ENCODE results near the gene LGALS12.
A peak's percentile ranks its signal among the peaks of the same experiment; 100 is the strongest.

Gene LGALS12, protein sequence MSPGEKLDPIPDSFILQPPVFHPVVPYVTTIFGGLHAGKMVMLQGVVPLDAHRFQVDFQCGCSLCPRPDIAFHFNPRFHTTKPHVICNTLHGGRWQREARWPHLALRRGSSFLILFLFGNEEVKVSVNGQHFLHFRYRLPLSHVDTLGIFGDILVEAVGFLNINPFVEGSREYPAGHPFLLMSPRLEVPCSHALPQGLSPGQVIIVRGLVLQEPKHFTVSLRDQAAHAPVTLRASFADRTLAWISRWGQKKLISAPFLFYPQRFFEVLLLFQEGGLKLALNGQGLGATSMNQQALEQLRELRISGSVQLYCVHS

DNA sequence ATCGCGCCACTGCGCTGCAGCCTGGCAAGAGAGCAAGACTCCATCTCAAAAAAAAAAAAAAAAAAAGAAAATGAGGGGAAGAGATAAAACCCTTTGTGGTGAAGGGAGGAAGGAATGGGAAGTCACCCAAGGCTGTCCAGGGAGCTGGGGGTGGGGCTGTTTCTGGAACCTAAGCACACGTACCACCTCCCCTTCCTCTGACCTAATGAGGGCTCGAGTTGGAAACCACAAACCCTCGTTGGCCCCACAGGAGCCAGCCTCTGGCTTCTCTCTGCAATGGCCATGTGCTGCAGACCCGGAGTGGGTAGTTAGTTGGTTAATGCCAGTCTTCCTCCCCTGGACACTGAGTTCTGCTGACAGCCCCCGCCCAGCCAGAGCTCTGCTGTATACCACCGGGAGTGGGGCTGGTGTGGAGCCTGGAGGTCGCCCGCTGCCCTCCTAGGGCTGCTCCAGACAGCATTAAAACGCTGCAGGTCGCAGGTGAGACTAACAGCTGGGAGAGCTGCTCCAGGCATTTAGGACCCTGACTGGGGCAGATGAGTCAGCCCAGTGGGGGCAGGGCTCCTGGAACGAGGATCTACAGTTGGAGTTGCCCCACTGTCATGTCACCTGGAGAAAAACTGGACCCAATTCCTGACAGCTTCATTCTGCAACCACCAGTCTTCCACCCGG, at the start of gene LGALS12:
TSS of gene LGALS12 (plus strand) at position 228 of the 672 bp plus-strand sequence. CDS start at position 603, 375 bp downstream.
- no peak for DNase-seq

DNA sequence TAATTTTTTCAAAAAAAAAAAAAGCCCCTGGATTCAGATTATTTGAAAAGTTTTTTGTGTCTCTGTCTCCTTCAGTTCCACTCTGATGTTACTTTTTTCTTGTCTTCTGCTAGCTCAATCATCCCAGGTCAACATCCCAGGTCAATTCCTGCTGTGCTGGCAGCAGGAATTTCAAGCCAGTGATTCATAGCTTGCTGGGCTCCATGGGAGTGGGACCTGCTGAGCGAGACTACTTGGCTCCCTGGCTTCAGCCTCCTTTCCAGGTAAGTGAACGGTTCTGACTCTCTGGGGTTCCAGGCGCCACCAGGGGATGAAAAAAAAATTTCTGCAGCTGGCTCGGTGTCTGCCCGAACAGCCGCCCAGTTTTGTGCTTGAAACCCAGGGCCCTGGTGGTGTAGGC, 46.3 kb upstream of the LGALS12 start:
- DNase-seq: no peak

DNA sequence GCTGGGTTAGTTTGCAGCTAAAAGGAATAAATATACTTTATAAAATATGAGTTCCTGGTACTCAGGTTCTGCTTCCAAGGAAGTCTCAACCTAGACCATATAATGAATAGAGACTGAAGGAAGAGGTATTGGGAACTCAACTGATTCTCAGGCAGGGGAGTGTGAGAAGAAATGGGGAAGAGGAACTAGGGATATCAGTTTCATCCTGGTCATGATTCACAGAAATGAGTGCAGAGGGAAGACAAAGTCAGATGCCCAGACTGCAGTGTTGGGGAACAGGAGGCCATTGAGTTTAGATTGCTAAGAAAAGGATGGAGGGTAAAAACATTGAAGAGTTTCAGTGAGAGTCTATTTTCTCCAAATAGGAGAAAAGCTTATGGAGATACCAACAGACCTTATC, 43.7 kb upstream of the LGALS12 start:
- no peak for DNase-seq

DNA sequence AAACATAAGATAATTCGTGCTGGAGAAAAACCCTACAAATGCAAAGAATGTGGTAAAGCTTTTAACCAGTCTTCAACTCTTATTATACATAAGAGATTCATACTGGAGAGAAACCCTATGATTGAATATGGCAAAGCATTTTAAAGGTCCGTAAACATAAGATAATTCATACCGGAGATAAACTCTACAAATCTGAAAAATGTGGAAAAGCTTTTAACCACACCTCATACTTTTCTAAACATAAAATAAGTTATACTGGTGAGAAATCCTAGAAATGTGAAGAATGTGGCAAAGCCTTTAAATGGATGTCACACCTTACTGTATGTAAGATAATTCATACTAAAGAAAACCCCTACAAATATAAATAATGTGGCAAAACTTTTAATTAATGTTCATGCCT, 35.6 kb upstream of the LGALS12 start:
- DNase-seq: no peak

DNA sequence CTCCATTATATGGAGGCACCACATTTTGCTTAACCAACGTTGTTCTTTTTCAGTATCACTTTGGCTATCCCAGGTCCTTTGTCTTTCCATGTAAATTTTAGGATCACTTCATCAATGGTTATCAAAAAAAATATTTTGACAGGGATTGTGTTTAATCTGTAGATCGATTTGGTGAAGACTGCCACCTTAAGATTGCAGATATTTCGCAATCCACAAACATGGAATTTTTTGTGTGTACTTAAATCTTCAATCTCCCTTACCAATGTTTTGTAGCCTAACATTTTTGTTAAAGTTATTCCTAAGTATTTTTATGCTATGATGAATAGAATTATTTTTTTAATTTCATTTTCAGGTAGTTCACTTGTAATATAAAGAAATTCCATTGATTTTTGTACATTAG, 33.5 kb upstream of the LGALS12 start:
- no peak for DNase-seq

DNA sequence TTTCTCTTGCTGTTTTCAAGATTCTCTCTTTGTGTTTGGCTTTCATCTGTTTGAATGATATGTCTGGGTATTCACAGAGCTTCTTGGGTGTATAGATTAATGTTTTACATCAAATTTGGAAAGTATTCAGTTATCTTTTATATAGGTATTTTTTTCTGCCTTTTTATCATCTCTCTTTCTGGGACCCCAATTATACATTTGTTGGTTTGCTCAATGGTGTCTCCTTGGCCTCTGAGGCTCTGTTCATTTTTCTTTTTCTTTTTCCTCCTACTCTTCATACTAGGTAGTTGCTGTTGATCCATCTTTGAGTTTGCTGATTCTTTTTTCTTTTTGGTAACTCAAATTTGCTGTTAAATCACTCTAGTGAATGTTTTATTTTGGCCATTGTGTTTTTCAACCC, 29.3 kb upstream of the LGALS12 start:
- no peak for DNase-seq

DNA sequence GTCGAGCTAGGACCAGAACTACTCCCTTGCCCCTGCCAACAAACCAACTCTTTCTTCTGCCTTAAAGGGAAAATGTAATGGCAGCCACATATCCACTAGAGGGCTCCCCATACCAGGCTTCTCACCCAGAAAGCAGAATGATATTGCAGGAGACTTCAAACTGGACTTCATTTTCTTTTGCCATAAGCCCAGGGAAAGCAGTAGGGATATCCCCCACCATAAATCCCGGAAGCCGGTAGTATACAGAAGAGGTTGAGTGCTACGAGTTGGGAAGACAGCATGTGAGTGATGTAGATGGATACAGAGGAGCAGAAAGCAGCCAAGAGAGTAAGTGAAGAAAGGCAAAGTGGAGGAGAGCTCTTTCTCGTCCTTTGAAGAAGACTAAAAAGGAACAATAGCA, 27.0 kb upstream of the LGALS12 start:
- peak; percentile 74 for DNase-seq

DNA sequence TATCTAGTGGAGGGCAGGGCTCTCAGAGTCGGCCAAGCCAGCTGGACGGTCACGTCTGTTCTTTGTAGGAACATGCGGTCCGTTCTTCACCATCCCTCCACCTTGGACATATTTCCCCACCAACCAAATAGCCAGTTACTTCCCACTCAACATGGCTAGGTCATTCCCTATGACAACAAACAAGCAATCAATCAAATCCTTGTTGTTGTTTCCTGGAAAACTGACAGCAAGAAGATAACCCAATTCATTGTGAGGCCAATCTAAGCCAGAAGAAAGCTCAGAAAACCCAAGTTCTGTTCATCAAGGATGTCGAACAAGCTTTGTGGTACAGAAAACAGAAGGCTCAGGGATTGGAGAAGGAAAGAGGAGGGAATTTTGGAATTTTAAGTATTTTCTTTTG, 25.8 kb upstream of the LGALS12 start:
- DNase-seq: no peak

DNA sequence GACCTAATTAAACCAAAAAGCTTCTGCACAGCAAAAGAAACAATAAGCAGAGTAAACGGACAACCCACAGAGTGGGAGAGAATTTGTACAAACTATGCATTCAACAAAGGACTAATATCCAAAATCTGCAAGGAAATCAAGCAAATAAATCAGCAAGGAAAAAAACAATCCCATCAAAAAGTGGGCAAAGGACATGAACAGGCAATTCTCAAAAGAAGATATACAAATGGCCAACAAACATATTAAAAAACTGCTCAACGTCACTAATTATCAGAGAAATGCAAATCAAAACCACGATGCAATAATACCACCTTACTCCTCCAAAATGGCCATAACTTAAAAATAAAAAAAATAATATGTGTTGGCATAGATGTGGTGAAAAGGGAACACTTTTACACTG, 20.1 kb upstream of the LGALS12 start:
- DNase-seq: no peak

DNA sequence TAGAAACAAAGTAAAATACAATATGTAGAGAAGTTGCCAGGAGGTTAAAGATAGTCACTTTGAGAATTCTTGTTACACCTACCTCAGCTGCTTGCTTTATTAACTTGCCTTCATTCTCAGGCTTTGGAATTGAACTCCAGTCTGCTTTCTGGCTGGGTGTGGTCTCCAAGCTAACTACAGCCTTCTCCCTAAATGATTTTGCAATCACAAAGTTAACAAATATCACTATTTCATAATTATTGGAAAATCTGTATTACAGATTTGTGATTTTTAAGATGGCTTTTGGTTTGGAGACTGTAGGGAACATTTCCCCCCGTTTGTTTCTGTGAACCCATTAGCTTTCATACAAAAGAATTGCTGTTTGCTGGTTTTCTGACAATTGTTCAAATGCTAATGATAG, 17.1 kb upstream of the LGALS12 start:
- no peak for DNase-seq

DNA sequence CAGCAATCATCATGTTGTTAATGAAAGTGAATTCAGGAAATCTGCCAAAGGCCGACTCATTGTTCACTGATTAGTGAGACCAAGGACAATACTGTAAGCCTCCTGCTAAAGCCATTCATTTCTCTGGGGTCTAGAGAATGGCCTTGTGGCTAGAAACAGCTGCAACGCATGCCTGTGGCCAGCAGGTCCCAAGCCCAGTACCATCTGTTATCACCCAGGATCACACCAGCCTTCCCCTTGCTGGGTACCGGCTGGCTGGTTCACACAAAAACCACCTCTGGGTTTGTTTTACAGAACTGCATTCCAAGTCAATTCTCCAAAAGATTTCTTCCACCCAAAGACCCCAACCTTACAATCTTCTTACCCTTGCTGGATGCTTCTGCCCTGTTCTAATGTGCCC, 16.0 kb upstream of the LGALS12 start:
- DNase-seq: no peak

DNA sequence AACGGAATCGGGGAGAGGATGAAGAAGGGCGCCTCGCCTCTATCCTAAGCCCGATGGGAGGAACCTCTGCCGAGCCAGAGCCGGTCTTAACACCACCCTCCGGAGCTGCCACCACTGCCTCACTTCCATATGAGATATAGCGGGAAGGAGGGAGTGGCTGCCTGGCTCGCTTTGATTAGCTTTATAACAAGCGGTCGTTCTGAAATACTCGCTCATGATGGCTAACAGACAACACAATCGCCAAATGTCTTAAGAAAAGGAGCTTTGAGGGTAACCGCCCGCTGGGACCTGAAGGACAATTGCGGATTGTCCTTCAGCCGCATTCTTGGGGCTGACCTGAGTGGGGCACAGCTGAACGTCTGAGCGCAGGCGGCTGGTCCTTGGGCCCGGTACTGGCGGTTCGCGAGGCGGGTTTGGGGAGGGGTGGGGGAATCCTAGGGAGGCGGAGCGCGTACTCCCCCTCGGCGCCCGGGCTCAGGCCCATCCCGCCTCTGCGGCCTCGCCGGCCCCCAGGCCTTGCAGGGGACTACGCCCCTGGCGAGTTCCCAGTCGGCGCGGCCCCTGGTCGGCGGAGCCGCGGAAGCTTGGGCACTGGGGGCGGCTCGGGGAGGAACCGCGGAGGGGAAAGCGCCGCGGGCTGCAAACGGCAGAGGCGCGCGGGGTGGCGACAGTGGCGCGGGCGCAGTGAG, 15.2 kb upstream of the LGALS12 start, which contains the start of gene PLAAT5:
TSS of gene PLAAT5 (minus strand) at position 617 of the 689 bp plus-strand sequence. CDS start at position 484, 133 bp downstream.
- DNase-seq: no peak

DNA sequence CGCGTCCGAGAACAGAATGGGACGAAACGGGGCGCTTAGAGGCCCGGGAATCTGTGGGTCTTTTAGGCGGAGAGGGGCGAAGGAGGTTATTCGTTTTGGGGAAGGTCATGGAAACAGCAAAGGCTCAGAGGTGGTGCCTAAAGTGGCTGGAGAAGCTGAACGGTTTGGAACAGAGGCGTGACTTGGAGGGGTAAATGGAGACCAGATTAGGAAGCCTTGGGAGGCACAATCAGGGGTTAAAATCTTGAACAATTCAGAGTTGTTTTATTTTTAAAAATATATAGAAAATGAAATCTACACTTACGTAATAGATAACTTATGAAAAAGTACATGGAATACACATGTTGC, 14.7 kb upstream of the LGALS12 start:
- no peak for DNase-seq

DNA sequence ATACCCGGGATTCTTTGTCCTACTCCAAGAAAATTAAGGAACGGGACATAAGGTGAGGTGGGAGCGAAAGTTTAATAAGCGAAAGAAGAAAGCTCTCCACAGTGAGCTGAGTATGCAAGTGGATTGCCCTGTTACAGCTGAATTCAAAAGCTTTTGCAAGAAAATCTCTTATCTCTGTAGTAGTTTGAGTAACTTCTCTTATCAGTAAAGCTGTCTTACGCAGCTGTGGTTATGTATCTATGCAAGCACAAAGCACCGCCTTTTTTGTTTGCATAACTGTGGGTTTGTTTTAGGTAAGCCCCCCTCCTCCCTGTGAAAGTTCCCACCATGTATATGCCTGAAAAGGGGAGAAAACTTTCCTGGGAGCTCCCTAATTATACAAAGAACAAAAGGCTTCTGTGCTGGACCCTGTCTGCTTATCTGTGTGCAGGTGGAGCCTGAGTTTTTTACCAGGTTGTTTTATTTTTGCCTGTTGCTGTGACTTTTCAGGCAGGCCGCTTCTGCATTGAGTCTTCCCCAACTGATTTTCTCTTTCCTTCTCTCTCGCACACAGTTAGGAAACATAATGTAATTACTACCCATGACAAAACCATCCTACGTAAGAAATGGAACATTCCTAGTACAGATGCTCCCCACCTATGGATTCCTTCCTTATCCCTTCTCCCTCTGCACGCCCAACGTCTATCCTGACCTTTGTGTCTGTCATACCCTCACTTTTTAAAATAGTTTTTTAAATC, 14.1 kb upstream of the LGALS12 start:
- no peak for DNase-seq

DNA sequence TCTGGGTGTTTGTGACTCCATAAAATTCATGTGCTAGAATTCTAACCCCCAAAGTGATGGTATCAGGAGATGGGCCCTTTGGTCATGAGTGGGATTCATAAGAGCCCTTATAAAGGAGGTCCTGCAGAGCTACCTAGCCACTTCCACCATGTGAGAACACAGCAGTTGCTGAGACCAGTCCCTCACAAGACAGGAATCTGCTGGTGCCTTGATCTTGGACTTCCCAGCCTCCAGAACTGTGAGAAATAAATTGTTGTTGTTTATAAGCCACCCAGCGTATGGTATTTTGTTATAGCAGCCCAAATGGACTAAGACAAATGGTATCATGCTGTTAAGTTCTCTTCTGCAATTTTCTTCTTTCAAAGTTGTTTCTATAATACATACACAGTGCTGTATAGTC, 13.4 kb upstream of the LGALS12 start:
- no peak for DNase-seq

DNA sequence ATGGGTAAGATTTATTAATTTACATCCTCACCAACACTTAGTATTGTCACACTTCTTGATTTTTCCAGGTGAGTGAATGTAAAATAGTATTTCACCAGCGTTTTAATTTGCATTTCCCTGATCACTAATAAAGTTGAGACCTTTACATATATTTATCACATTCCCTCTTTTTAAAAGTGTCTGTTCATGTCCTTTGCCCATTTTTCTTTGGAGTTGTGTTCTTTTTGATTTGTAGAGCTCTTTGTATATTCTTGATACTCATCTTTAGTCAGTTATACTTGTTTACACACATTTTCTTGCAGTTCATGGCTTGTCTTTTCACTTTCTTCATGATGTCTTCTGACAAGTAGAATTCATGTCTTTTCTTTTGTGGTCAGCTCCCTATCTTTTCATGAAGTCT, 12.8 kb upstream of the LGALS12 start:
- DNase-seq: no peak

DNA sequence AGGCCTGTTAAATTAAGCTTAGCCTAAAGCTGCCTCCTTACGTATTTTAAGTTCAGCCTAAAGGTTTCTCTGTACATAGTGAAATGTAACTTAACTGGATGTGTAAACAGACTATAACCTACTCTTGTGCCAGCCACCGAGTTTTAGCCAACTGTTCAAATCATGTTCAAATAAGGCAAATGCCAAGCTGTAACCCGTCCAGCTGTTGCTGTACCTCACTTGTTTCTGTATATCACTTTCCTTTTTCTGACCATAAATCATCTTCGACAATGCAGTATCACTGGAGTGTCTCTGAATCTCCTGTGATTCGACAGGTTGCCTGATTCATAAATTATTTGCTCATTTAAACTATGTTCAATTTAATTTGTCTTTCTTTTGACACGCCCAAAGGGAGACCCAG, 10.9 kb upstream of the LGALS12 start:
- DNase-seq: no peak

DNA sequence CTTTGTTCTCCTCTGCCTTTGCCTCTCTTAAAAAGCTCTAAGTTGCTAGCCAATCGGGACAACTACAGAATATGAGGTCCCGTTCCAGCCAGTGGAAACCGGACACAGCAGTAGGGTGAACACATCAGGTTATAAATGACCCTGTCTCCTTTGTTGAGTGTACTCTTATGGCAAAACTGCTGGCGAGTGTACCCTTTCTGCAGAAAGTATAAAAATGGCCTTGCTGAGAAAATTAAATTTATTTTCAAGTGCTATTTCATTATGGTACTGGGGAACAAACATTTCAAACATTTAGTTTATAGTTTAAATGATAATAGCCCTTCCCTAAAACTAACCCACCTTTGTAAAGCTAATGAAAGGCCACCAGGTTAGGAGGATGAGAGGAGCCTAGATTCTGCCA, 6.0 kb upstream of the LGALS12 start:
- no peak for DNase-seq

DNA sequence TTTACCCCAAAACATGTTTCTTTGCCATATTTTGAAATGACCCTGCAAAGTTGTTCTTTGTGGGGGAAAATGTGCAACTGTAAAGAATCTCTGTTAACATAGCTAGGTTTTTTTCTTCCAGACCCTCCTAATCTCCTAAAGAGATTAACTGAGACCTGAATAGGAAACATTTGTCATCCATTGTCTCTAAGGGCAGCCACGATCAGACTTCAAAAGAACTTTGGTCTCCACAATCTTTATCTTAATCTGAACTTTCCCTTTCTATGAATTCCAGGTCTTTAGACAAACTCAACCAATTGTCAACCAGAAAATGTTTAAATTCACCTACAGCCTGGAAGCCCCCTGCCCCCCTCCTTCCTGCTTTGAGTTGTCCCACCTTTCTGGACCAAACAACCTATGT, 4.6 kb upstream of the LGALS12 start:
- no peak for DNase-seq

DNA sequence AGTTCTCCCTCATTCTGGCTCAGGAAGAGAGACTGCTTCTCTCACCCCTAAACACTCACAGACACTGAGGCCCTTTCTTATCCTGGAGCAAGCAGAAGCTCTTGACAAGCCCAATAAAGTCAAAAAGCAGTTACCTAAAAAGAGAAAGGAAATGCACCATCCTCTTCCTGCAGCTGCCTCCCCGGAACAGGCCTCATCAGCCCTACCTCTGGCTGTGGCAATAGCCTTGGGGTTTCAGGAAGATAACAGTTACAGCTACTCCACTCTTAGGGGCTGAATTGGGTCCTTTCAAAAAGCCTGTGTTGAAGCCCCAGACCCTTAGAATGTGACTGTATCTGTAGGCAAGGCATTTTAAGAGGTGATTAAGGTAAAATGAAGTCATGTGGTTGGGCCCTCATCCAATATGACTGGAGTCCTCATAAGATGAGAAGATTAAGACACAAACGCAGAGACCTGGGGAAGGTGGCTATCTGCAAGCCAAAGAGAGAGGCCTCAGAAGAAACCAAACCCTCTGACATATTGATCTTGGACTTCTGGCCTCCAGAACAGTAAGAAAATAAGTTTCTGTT, 3.5 kb upstream of the LGALS12 start:
- DNase-seq: no peak

DNA sequence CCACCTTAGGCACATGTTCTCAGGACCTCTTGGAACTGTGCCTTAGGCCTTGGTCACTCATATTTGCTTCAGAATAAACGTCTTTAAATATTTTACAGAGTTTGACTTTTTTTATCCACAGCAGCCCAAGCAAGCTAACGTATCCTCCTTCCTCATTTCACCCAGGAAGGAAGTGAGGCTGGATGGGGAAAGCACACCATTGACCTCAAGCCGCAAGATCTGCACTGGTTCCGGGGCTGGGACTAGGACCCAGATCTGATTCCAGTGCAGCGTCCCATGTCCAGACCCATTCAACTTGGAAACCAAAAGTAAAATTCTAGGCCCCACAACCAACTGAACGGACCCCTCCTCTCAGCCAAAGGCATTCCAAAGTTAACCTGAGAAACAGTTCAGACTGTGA, 2.4 kb upstream of the LGALS12 start:
- DNase-seq: no peak

DNA sequence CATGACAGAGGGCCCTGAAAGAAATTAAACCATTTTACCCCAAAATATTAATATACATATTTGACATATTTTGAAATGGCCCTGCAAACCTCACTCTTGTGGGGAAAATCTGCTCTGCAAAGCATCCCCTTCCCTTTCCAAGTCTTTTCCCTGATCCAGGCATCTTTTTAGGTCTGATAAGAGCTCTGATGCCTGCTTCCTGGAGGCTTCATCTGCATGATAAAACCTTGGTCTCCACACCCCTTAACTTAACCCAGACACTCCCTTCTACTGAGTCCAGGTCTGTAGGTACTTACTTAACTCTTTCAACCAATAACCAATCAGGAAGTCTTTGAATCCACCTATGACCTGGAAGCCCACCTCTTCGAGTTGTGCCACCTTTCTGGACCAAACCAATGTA, 1.8 kb upstream of the LGALS12 start:
- no peak for DNase-seq

DNA sequence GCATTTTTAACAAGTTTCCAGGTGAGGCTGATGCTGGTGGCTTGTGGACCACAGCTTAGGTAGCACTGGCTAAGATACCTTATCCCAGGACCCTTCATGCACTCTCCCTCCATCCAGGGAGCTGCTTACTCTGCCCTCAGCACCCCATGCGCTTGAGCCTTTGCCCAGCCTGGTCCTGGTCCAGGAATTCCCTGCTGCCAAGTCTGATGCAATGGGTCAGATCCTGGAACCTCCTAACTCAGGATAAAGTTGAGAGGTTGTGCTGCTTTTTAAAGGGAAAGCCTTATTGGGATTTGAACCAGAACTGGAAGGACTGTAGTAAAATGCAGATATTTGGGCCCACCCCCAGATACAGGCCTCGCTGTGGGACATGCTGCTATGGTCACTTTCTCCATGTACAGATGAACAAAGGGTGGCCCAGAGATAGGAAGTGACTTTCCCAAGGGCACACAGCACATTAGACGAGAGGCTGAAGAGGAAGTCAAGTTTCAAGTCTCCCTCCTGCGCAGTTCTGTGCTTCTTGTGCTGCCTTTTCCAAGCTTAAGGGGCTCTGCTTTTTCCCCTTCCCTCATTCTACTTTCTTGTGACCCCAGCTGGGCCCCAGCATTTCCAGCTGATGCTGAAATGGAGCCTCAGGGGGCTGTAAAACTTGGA, 824 bp upstream of the LGALS12 start:
- DNase-seq: no peak
